Smooth muscle cell of the pulmonary artery (primary cell): ENCODE data around the gene PPP1R15B. TPM values are rescaled to one million over a fixed set of nuclear protein-coding genes. Genes with fewer than 3 reads are reported as not detected.

Experiments used
- total RNA-seq: library from RNA; depleted of rRNA; stranded (reverse); fragments of >200 nt; gene quantifications from 2 replicates; pipeline ENCODE4 v1.2.3, GENCODE V29; 2014

Gene PPP1R15B
- 22.9 and 26.4 TPM in 2 replicates for total RNA-seq

DNA sequence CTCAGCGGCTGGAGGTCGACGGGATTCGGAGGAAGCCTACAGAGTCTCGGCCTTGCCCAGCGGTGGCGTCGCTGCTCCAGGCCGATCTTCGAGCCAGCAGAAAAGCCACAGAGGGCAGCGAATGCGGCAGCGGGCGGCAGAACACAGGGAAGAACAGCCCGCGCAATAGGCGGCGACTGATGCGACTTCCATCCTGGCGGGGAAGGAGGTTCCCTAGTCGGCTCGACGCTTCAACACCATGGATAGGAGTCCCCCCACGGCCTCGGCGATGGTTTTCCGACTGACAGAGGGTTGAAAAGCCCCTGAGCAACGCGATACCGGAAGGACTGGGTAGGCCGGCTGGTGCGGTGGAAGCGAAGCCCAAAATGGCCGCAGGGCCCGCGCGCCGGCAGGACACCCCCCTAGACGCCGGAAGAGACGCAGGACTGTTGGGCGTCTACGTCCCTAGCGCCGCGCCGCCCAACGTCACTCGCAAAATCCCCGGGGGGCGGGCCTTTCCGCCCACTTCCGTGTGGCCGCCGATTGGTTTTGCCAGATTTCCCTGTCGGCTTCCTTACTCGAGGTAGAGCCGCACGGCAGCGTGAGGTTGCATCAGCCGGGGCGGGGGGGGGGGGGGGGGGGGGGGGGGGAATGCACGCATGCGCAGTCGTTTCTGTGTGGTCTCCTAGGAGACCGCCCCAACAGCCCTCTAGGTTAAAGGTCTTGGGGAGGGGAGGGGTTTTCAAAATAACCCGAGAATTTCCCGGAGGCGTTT lies at the start of gene PPP1R15B:
PPP1R15B (minus strand) TSS at position 367 of the 754 bp plus-strand sequence. CDS start 406 bp downstream, outside the sequence.

DNA sequence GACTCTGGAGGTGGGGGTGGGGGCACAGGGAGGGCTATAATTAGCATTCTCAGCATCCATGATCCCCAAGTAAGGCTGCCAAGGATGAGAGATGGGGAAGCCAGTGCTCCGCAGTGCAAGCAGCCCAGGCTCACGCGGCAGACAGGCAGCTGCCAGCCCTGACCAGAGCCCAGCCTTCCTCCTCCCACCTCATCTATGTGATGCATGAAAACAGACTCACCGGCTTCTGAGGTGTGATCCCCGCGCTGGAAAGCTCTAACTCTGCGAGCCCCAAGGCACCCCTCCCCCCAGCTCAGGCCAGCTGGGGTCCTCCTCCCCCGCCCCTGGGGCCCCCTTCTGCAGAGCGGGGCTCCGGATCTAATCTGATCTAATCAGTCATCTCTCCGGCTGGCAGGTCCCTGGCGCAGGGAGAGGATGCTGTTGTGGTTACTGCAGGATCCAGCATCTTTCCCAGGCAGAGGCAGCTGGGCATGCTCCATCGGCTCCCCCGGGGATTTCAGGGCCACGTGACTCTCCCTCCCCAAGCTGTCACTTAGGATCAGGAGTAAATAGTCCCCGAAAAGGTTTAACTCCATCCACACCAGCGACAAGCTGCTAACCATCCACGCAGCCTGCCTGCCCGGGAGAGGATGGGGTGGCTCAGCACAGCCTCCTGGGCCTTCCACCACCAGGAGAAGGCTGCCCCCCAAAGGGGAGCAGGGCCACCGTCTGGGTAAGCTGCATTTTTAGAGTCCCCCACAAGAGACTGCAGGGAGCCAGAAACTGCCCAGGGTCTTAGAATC lies 52.0 kb downstream of the PPP1R15B start, which contains the start of gene PLEKHA6:
PLEKHA6 (minus strand) TSS at position 456 of the 782 bp plus-strand sequence. CDS start 86,202 bp downstream, outside the sequence.

Other genes starting within 250 kb of the PPP1R15B start
- gene REN, start 245.5 kb downstream of the PPP1R15B start, total RNA-seq, result not detected in 2 replicates
- gene KISS1, start 215.3 kb downstream of the PPP1R15B start, total RNA-seq, result not detected in 2 replicates
- gene GOLT1A, start 197.8 kb downstream of the PPP1R15B start, total RNA-seq, result not detected in 2 replicates
- 0.63 and 1.4 TPM in 2 replicates for gene PLEKHA6, start 51.9 kb downstream of the PPP1R15B start, total RNA-seq
- 3.8 and 4.7 TPM in 2 replicates for gene PIK3C2B, start 83.0 kb upstream of the PPP1R15B start, total RNA-seq
- 31.0 and 33.9 TPM in 2 replicates for gene MDM4, start 104.6 kb upstream of the PPP1R15B start, total RNA-seq